Parathyroid adenoma (tissue), 2 donors: ENCODE results near the gene ZBTB20.

Source experiments
- H2AFZ ChIP-seq: fragments of 300-600 bp; sonication (generic); one replicate; pipeline ENCODE4 v1.7.0; 2017; ENCODE audit warnings: antibody characterized with exemption, mild to moderate bottlenecking
- H3K27ac ChIP-seq: fragments of 300-600 bp; sonication (generic); one replicate; pipeline ENCODE4 v1.7.0; 2017
- H3K27me3 ChIP-seq: fragments of 300-600 bp; sonication (generic); one replicate; pipeline ENCODE4 v1.7.0; 2017; ENCODE audit warnings: low read length; ENCODE audit not compliant: control insufficient read depth, insufficient read depth
- H3K36me3 ChIP-seq: fragments of 300-600 bp; sonication (generic); one replicate; pipeline ENCODE4 v1.7.0; 2017; ENCODE audit warnings: low read length; ENCODE audit not compliant: control insufficient read depth, insufficient read depth
- H3K4me1 ChIP-seq: fragments of 300-600 bp; sonication (generic); one replicate; pipeline ENCODE4 v1.7.0; 2017; ENCODE audit warnings: control low read depth
- H3K4me2 ChIP-seq: fragments of 300-600 bp; sonication (generic); one replicate; pipeline ENCODE4 v1.7.0; 2017; ENCODE audit warnings: low read length
- H3K4me3 ChIP-seq: fragments of 300-600 bp; sonication (generic); one replicate; pipeline ENCODE4 v1.7.0; 2017; ENCODE audit warnings: low read depth, low read length
- H3K79me2 ChIP-seq: fragments of 300-600 bp; sonication (generic); one replicate; pipeline ENCODE4 v1.7.0; 2017; ENCODE audit warnings: control low read depth
- H3K9ac ChIP-seq: fragments of 300-600 bp; sonication (generic); one replicate; pipeline ENCODE4 v1.7.0; 2017; ENCODE audit warnings: mild to moderate bottlenecking
- H3K9me3 ChIP-seq: fragments of 300-600 bp; sonication (generic); one replicate; pipeline ENCODE4 v1.7.0; 2017; ENCODE audit warnings: low read length; ENCODE audit not compliant: control insufficient read depth
- CTCF ChIP-seq: fragments of 300-600 bp; sonication (generic); IDR thresholded peaks from one replicate; pipeline ENCODE4 v1.7.0; 2017; ENCODE audit warnings: antibody characterized with exemption, mild to moderate bottlenecking
- donor health status: primary hyperparathyroidism.

The ZBTB20 gene

DNA sequence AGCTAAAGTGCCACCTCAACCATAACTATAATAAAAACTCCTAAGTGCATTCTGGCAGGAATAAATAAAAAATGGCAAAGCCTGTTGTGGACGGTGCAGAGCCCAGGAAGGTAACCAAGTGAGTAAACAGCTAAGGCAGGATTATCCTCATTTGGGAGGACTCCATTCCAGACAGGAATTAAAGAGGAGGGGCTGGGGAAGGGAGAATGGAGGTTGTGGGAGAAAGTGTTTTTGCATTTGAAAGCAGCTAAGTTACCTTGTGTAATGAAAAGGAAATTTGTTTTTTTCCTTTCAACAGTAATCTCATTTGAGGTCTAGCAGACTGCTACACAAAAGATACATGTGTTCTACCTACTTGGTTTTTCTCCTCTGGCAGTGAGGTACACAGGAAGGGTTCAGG is 604.7 kb downstream of the ZBTB20 start:
- no peak for TF ChIP-seq CTCF
- H2AFZ ChIP-seq: no peak overlapping the region
- no peaks in the 10 kb centered on the region for H3K79me2 ChIP-seq
- no peaks in the 10 kb centered on the region for H3K27me3 ChIP-seq
- no peaks in the 10 kb centered on the region for H3K9me3 ChIP-seq
- no peaks in the 10 kb centered on the region for H3K36me3 ChIP-seq
- H3K4me1 ChIP-seq: no peaks in the 10 kb centered on the region
- H3K9ac ChIP-seq: no peak overlapping the region
- H3K27ac ChIP-seq: no peak overlapping the region
- H3K4me2 ChIP-seq: no peak overlapping the region
- H3K4me3 ChIP-seq: no peak overlapping the region

- H3K36me3 ChIP-seq: no peaks in the 10 kb centered on the region
- no peaks in the 10 kb centered on the region for H3K9me3 ChIP-seq
- no peak overlapping the region for H3K9ac ChIP-seq
- no peaks in the 10 kb centered on the region for H3K4me1 ChIP-seq
- H3K4me2 ChIP-seq: no peak overlapping the region
- H3K27me3 ChIP-seq: no peaks in the 10 kb centered on the region
- H2AFZ ChIP-seq: no peak overlapping the region
- no peak for TF ChIP-seq CTCF
- H3K4me3 ChIP-seq: no peak overlapping the region
- H3K79me2 ChIP-seq: no peaks in the 10 kb centered on the region
- no peak overlapping the region for H3K27ac ChIP-seq
These were observed 607.6 kb downstream of the ZBTB20 start for GRCh38 chr3:114539525-114539924.

GRCh38 chr3:114538211-114538610 is 608.9 kb downstream of the ZBTB20 start:
- Histone ChIP-seq H3K27ac (no peak overlapping the region), H3K27me3 (no peaks in the 10 kb centered on the region), H3K79me2 (no peaks in the 10 kb centered on the region), H3K4me3 (no peak overlapping the region), H3K4me1 (no peaks in the 10 kb centered on the region), H3K9me3 (no peaks in the 10 kb centered on the region), H3K4me2 (no peak overlapping the region), H3K36me3 (no peaks in the 10 kb centered on the region), H3K9ac (no peak overlapping the region), H2AFZ (no peak overlapping the region)
- TF ChIP-seq CTCF: no peak

- Histone ChIP-seq H2AFZ (no peak overlapping the region), H3K4me3 (no peak overlapping the region), H3K79me2 (no peaks in the 10 kb centered on the region), H3K9ac (no peak overlapping the region), H3K27me3 (no peaks in the 10 kb centered on the region), H3K4me2 (no peak overlapping the region), H3K36me3 (no peaks in the 10 kb centered on the region), H3K4me1 (no peaks in the 10 kb centered on the region), H3K27ac (no peak overlapping the region), H3K9me3 (no peaks in the 10 kb centered on the region)
- TF ChIP-seq CTCF: no peak
These were observed 618.6 kb downstream of the ZBTB20 start for GRCh38 chr3:114528517-114528916.

- Histone ChIP-seq H3K27me3 (no peaks in the 10 kb centered on the region), H3K79me2 (no peaks in the 10 kb centered on the region), H3K9me3 (no peaks in the 10 kb centered on the region), H3K27ac (no peak overlapping the region), H2AFZ (no peak overlapping the region), H3K9ac (no peak overlapping the region), H3K36me3 (no peaks in the 10 kb centered on the region), H3K4me1 (no peaks in the 10 kb centered on the region), H3K4me3 (no peak overlapping the region), H3K4me2 (no peak overlapping the region)
- peak; percentile 32 for TF ChIP-seq CTCF
These were observed 619.9 kb downstream of the ZBTB20 start for GRCh38 chr3:114527036-114527644.
